LNCAP (cell line): Measurements from ENCODE around the gene PDZD4.

Experiments used
- TF ChIP-seq, protein P1 (sequence below): fragments of 450-650 bp; IDR thresholded peaks from 2 replicates; pipeline ENCODE4 v1.5.1; 2017; ENCODE audit warnings: mild to moderate bottlenecking

PDZD4 gene, protein sequence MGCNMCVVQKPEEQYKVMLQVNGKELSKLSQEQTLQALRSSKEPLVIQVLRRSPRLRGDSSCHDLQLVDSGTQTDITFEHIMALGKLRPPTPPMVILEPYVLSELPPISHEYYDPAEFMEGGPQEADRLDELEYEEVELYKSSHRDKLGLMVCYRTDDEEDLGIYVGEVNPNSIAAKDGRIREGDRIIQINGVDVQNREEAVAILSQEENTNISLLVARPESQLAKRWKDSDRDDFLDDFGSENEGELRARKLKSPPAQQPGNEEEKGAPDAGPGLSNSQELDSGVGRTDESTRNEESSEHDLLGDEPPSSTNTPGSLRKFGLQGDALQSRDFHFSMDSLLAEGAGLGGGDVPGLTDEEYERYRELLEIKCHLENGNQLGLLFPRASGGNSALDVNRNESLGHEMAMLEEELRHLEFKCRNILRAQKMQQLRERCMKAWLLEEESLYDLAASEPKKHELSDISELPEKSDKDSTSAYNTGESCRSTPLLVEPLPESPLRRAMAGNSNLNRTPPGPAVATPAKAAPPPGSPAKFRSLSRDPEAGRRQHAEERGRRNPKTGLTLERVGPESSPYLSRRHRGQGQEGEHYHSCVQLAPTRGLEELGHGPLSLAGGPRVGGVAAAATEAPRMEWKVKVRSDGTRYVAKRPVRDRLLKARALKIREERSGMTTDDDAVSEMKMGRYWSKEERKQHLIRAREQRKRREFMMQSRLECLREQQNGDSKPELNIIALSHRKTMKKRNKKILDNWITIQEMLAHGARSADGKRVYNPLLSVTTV

DNA sequence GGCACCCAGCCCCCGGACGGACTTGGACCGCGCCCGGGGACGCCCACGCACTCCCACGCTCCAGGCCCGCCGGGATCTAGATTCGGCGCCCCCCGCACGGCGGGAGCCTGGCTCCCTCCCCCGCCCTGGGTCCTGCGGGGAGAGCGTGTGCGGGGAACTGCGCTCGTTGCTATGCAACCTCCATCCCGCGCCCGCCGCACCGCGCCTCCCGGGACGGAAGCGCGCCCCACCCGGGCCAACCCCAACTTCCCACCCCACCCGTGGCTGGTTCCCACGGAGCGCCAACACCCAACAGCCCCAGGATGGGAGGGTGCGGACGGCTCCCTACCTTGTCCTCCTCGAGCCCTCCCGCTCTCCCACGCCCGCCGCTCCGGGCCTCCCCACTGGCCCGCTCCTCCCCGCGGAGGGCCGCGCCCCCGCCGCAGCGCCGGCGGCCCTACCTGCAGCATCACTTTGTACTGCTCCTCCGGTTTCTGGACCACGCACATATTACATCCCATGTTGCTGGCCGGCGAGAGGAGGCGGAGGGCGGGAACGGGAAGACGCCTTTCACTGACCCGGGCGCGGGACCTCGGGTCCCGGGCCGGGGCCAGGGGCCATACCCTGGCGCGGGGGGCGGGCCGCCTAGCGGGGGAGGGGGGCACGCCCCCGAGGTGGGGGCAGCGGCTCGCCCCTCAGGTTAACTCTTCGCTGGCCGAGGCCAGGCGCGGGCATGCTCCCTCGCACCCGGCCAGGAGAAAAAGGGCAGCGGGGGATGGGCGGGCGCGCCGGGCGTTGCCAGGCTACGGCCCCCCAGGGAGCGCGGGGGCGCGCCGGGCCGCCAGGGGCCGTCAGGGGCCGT, at the start of gene PDZD4:
TSS of gene PDZD4 (minus strand) at position 746 of the 841 bp plus-strand sequence. CDS start at position 500, 246 bp downstream.
- TF ChIP-seq, protein P1, sequence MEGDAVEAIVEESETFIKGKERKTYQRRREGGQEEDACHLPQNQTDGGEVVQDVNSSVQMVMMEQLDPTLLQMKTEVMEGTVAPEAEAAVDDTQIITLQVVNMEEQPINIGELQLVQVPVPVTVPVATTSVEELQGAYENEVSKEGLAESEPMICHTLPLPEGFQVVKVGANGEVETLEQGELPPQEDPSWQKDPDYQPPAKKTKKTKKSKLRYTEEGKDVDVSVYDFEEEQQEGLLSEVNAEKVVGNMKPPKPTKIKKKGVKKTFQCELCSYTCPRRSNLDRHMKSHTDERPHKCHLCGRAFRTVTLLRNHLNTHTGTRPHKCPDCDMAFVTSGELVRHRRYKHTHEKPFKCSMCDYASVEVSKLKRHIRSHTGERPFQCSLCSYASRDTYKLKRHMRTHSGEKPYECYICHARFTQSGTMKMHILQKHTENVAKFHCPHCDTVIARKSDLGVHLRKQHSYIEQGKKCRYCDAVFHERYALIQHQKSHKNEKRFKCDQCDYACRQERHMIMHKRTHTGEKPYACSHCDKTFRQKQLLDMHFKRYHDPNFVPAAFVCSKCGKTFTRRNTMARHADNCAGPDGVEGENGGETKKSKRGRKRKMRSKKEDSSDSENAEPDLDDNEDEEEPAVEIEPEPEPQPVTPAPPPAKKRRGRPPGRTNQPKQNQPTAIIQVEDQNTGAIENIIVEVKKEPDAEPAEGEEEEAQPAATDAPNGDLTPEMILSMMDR, result no peak

DNA sequence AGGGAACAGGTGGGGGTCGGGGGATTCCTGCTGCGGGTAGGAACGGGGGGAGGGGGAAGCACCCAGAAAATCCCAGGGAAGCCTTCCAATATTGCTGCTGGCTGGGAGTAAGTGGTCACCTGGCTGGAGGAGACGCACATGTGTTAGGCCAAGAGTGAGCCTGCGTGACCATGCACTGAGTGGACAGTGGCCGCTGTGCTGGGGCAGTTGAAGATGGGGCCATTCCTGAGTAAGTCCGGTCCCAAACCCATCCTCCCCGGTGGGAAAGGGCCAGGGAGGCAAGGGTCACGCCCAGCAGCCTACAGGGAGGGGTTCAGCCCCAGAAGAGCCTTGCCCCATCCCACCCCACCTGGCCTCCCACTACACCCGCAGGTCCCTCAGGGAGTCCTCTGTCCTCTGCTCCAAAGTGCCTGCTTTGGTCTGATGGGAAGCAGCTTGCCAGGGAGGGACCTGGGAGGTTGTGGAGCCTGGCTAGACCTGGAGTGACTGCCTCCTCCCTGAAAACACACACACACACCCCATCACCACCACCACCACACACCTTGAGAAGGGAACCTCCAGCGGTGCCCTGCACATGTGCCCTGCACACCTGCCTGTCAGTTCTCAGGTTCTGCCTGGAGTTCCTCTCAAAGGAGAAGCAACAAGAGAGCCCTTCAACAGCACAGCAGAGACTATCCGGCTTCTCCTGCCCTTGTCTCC, 49.5 kb upstream of the PDZD4 start:
- TF ChIP-seq, protein P1, result no peak

DNA sequence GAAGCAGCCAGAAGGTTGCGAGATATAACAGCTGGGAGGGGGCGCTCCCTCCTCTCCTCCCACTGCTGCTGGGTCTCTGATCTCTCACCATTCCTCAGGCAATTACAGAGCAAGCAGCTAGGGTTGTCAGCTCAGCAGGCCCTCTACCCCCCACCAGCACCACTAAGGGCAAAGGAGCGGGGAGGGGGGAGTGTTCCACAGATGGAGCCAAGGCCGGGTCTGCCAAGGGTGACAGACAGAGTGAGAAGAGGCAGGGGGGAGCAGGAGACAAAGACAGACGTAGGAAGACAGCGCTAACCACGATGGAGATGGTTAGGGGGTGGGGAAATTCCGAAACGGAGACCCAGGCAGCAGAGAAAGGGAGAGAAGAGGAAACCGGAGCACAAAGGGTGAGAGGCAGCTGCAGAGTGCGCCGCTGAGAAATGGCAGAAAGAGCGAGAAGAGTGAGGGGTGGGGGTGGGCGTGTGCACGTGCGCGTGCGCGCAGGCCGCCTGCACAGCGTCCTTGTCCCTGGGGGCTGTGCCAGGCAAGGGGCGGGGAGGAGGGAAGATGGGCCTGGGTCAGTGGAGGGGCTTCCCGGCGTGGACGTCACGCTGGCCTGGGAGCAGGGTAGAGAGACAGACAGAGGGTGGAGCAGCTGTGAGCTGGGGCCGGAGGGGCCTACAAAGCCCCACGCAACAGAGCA, 48.8 kb upstream of the PDZD4 start:
- TF ChIP-seq, protein P1, result no peak

DNA sequence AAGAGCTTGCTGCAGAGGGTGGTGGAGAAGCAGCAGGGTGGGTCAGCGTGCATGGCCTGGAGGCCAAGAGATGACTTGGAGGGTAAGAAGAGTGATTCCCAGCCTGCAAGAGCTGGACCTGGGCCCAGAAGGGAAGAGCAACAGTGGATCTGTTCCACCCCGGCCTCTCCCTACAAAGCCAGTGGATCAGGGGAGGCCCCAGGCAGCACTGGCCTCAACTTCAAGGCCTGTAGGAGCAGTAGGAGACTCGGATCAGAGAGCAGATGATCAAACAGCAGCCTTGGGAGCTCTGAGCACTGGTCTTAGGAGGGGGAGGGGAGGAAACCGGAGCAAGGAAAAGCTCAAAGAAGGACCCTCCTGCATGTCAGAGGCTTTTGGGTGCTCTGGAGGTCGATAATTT, 48.0 kb upstream of the PDZD4 start:
- TF ChIP-seq, protein P1, result no peak

DNA sequence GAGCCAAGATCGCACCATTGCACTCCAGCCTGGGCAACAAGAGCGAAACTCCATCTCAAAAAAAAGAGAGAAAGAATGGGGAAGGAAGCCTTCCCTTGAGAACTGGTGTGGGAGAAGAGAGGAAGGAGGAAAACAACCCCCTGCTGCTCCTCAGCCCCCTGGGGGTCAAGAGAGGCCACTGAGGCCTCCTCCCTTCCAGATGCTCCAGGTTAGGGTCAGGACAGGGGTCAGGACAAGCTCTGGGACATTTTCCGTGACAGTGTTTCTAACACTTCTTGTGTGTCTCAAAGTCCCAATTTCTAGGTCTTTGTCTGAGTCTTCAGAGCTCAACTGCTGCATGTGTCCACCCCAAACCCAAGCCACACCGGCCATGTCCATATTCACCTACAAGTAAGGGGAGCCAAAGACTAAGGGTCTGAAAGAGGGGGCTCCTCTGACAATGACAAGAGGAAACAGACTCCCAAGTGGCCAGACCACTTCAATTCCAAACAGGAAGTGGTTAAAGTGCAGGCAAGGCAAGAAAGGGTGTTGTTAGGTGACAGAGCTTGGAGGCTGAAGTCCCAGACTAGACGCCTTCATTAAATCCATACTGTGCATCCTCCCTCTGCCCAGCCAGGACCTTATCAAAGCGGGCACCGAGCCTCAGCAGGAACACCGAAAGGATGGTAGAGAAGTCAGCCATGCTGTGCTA, 47.4 kb upstream of the PDZD4 start:
- TF ChIP-seq, protein P1, result no peak

DNA sequence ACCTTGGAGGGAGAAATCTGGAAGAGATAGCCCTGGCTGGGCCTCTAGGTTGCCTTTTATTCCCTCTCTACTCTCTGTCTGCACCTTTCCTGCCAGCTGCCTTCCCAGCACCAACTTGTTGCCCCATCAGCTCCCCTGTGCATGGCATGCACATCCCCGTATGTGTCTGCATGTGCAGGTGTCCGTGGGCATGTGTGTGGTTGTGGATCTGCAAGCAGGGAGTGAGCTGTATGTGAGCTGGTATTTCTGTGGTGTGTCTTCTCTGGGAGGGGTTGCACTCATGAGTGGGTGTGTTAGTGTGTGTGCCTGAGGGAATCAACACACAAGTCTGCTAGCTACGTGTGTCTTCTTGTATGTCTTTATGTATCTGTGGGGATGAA, 45.8 kb upstream of the PDZD4 start:
- TF ChIP-seq, protein P1, result no peak
